ENCODE results near the gene KRT12. TPM values are rescaled to one million over a fixed set of nuclear protein-coding genes. Genes with fewer than 3 reads are reported as not detected.

KRT12 gene
- total RNA-seq (2022): 2.4 and 2.7 TPM in 2 replicates
- percentile 35 among the genes with signal in this experiment for Bru-seq, nascent RNA
- percentile 29 among the genes with signal in this experiment for BruChase-seq, experiment 1, labeled RNA remaining after a 6-hour chase
- BruChase-seq, experiment 2, labeled RNA remaining after a 2-hour chase: percentile 27 among the genes with signal in this experiment
- long read RNA-seq, partial matches to known transcripts: 1 of 2 reads
- long read RNA-seq, other reads (novel, unspliced or antisense): 1 of 2 reads

DNA sequence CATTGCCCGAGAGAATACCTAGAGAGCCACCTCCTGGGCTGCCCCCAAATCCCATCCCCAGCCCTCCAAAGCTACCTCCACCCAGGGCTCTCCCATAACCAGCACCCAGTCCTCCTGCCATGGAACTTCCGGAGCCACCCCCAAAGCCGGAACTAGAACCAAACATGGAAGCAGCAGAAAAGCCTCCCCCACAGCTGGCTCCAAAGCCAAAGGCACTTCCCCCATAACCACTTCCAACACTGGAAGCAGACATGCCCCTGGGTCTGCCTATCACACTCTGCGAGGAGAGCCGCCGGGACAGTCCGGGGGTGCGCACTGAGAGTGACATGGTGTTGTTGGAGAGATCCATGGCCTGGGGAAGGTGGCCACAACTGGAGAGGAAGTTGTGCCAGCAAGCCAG, at the start of gene KRT12:
KRT12 (minus strand) TSS at position 386 of the 400 bp plus-strand sequence; CDS start at position 349, 37 bp downstream.
- H3K36me3 Mint-ChIP-seq (ENCODE audit: insufficient read depth, unreplicated experiment): no peaks in the 10 kb centered on the region
- TF ChIP-seq, protein P1, sequence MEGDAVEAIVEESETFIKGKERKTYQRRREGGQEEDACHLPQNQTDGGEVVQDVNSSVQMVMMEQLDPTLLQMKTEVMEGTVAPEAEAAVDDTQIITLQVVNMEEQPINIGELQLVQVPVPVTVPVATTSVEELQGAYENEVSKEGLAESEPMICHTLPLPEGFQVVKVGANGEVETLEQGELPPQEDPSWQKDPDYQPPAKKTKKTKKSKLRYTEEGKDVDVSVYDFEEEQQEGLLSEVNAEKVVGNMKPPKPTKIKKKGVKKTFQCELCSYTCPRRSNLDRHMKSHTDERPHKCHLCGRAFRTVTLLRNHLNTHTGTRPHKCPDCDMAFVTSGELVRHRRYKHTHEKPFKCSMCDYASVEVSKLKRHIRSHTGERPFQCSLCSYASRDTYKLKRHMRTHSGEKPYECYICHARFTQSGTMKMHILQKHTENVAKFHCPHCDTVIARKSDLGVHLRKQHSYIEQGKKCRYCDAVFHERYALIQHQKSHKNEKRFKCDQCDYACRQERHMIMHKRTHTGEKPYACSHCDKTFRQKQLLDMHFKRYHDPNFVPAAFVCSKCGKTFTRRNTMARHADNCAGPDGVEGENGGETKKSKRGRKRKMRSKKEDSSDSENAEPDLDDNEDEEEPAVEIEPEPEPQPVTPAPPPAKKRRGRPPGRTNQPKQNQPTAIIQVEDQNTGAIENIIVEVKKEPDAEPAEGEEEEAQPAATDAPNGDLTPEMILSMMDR (IDR thresholded peaks at IDR 0.05; ENCODE audit: unreplicated experiment): no peak
- DNase-seq: no peak
- H3K4me3 Mint-ChIP-seq (ENCODE audit: low read depth, unreplicated experiment): no peak within 1 kb of the TSS
- CTCF ChIA-PET: interaction anchor here (0.7 to 1.9 kb wide), 5 partner anchors 9 to 502 kb away, joined by 3 to 5 read pairs (median 4); no protein-coding TSS in a partner anchor
- no peaks in the 10 kb centered on the region for H3K9me3 Mint-ChIP-seq (ENCODE audit: low read depth, unreplicated experiment)
- intact Hi-C loops (cut with micrococcal nuclease; ENCODE audit: unreplicated experiment): no loop called here
- no peak within 1 kb of the TSS for H3K27ac Mint-ChIP-seq (ENCODE audit: unreplicated experiment)
- H3K27me3 Mint-ChIP-seq (ENCODE audit: unreplicated experiment): no peaks in the 10 kb centered on the region
- no peaks in the 10 kb centered on the region for H3K4me1 Mint-ChIP-seq (ENCODE audit: low read depth, unreplicated experiment)
- BruUV-seq (replicated peaks): no TSS peak

DNA sequence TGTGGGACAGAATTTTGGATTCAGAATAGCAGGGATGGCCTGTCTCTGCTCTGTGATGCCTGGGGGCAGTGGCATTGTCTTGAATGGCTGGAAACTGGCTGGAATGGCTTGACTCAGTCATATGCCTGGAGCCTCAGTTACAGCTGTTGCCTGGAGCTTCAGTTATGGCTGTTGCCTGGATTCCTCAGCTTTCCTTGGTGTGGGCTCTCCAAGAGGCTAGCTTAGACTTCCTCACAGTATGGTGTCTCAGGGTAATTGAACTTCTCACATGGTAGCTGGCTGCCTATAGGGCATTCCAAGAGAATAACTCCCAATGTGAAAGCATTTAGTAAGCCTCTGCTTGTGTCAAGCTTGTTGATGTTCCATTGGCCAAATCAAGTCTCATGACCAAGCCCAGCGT, 49.3 kb upstream of the KRT12 start:
- TF ChIP-seq, protein P1 (IDR thresholded peaks at IDR 0.05; ENCODE audit: unreplicated experiment): no peak
- peaks cover 77% of the 10 kb centered on the region for H3K4me1 Mint-ChIP-seq (ENCODE audit: low read depth, unreplicated experiment)
- no TSS peak for BruUV-seq (replicated peaks)
- H3K27ac Mint-ChIP-seq (ENCODE audit: unreplicated experiment): peak overlapping the region; percentile 96
- intact Hi-C loops (cut with micrococcal nuclease; ENCODE audit: unreplicated experiment): no loop called here
- H3K4me3 Mint-ChIP-seq (ENCODE audit: low read depth, unreplicated experiment): no peak overlapping the region
- CTCF ChIA-PET: interaction anchor here (0.6 to 3.2 kb wide), 24 partner anchors 8 to 881 kb away, joined by 3 to 21 read pairs (median 4); partner anchors contain the start of genes KRT23, KRTAP1-1 and KRTAP2-3
- H3K36me3 Mint-ChIP-seq (ENCODE audit: insufficient read depth, unreplicated experiment): peaks cover 90% of the 10 kb centered on the region
- H3K9me3 Mint-ChIP-seq (ENCODE audit: low read depth, unreplicated experiment): no peaks in the 10 kb centered on the region
- no peak for DNase-seq
- no peaks in the 10 kb centered on the region for H3K27me3 Mint-ChIP-seq (ENCODE audit: unreplicated experiment)

DNA sequence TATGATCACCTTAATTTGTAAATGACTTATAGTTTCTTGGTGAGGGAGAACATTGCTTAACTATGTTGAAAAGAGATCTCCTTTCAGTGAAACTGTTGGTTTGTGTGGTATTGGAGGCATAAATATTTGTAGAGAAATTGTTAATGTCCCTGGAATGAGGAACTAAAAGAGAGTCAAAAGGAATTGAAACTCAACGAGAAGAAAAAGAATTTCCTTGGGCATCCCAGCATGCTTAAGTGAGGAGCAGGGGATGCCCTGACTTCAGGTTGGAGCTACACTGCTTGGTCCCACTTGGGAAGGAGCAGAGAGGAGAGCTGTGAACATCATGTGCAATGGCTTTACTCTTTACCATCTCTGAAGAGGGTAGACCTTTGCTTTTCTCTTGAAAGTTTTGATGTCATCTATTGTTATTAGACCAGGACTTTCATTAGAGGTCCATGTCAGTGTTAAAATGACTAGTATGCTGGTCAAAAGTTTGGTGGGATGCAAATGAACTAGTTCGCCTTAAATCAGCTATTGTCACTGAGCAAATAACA, 48.8 kb upstream of the KRT12 start:
- intact Hi-C loops (cut with micrococcal nuclease; ENCODE audit: unreplicated experiment): loop anchor here (1.0 to 2.0 kb wide), 7 partner anchors 12 to 633 kb away; partner anchors contain the start of genes KRTAP1-1 and KRTAP2-3
- TF ChIP-seq, protein P1 (IDR thresholded peaks at IDR 0.05; ENCODE audit: unreplicated experiment): no peak
- H3K4me1 Mint-ChIP-seq (ENCODE audit: low read depth, unreplicated experiment): peaks cover 78% of the 10 kb centered on the region
- H3K36me3 Mint-ChIP-seq (ENCODE audit: insufficient read depth, unreplicated experiment): peaks cover 84% of the 10 kb centered on the region
- peak; percentile 80 for DNase-seq
- no peaks in the 10 kb centered on the region for H3K9me3 Mint-ChIP-seq (ENCODE audit: low read depth, unreplicated experiment)
- peak overlapping the region; percentile 96 for H3K27ac Mint-ChIP-seq (ENCODE audit: unreplicated experiment)
- peak overlapping the region; percentile 31 for H3K4me3 Mint-ChIP-seq (ENCODE audit: low read depth, unreplicated experiment)
- no peaks in the 10 kb centered on the region for H3K27me3 Mint-ChIP-seq (ENCODE audit: unreplicated experiment)
- no TSS peak for BruUV-seq (replicated peaks)
- CTCF ChIA-PET: interaction anchor here (0.5 to 3.2 kb wide), 26 partner anchors 9 to 750 kb away, joined by 3 to 21 read pairs (median 4); partner anchors contain the start of genes KRT23, KRTAP1-1 and KRTAP2-3

DNA sequence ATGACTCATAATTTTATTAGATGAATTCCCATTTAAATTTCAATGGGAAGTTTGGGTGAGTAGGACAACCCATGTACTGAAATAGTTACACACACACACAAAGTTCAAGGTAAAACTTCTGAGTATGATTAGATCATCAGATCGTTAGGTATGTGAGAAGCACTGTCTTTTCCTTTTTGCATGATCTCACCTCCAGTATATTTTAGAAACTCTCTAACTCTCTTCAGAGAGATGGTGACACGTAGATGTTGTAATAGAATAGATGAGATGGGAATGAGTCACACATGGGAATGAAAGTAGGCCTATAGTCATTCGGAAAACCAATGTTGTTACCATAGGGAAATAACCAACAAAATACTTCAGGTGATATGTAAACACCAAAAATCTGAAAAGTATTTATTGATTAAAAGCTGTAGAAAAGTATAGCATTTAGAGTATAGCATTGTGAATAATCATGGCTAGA, 48.2 kb upstream of the KRT12 start:
- Mint-ChIP-seq H3K9me3 (ENCODE audit: low read depth, unreplicated experiment) (no peaks in the 10 kb centered on the region), H3K27me3 (ENCODE audit: unreplicated experiment) (no peaks in the 10 kb centered on the region), H3K4me3 (ENCODE audit: low read depth, unreplicated experiment) (peak overlapping the region; percentile 31), H3K27ac (ENCODE audit: unreplicated experiment) (peak overlapping the region; percentile 96), H3K36me3 (ENCODE audit: insufficient read depth, unreplicated experiment) (peaks cover 79% of the 10 kb centered on the region), H3K4me1 (ENCODE audit: low read depth, unreplicated experiment) (peaks cover 84% of the 10 kb centered on the region)
- no peak for DNase-seq
- CTCF ChIA-PET: interaction anchor here (0.5 to 3.2 kb wide), 24 partner anchors 9 to 751 kb away, joined by 3 to 21 read pairs (median 5); partner anchors contain the start of genes KRT23, KRTAP1-1 and KRTAP2-3
- BruUV-seq (replicated peaks): no TSS peak
- TF ChIP-seq, protein P1 (IDR thresholded peaks at IDR 0.05; ENCODE audit: unreplicated experiment): no peak
- intact Hi-C loops (cut with micrococcal nuclease; ENCODE audit: unreplicated experiment): loop anchor here (1.0 to 2.0 kb wide), 7 partner anchors 12 to 634 kb away; partner anchors contain the start of genes KRTAP1-1 and KRTAP2-3

Measured in Calu3 (cell line).